SK-N-SH (cell line): ENCODE results near the gene TRDN. TPM values are rescaled to one million over a fixed set of nuclear protein-coding genes. Genes with fewer than 3 reads are reported as not detected.

Source experiments
- CTCF ChIA-PET: fragments of 300-600, 350-600 bp; formaldehyde crosslinking; extraction: SDS; loops from one replicate; lab custom pipeline; 2021; lab: Yijun Ruan, JAX
- POLR2A ChIA-PET: fragments of 350-600 bp; sonication (Branson Sonifier 250); formaldehyde crosslinking; extraction: SDS; loops from one replicate; lab custom pipeline; 2020; ENCODE audit warnings: antibody characterized with exemption, inconsistent platforms; lab: Yijun Ruan, JAX
- DNase-seq: peaks from one replicate; pipeline ENCODE4 v3.0.0; 2012
- H2AFZ ChIP-seq: fragments of 200-600 bp; sonication (generic); 2 replicates; pipeline ENCODE4 v1.8.1; 2016; ENCODE audit warnings: antibody characterized with exemption, mild to moderate bottlenecking, low read depth
- H3F3A ChIP-seq: fragments of 200-600 bp; sonication (generic); replicated peaks from 2 replicates; pipeline ENCODE3; 2016; ENCODE audit warnings: antibody characterized with exemption, mild to moderate bottlenecking; ENCODE audit not compliant: insufficient read depth
- H3K27ac ChIP-seq, 2 experiments: fragments of 200-500 bp in 1 of 2; fragments of 200-600 bp in 1 of 2; sonication (Bioruptor generic) in 1 of 2; sonication (generic), shearing (Covaris generic) in 1 of 2; 2 replicates each; pipeline versions ENCODE4 v1.5.1 to v1.6.1; 2014 to 2016; ENCODE audit warnings: low read depth in 2 of 2, inconsistent platforms in 1 of 2, low read length in 1 of 2, mild to moderate bottlenecking in 1 of 2, mixed read lengths in 1 of 2
- H3K27me3 ChIP-seq: fragments of 200-600 bp; sonication (generic), shearing (Covaris generic); 2 replicates; pipeline ENCODE4 v1.6.1; 2016; ENCODE audit warnings: mixed run types; ENCODE audit not compliant: insufficient read depth
- H3K36me3 ChIP-seq, 2 experiments: fragments of 200-500 bp in 1 of 2; fragments of 200-600 bp in 1 of 2; sonication (Bioruptor generic) in 1 of 2; sonication (generic) in 1 of 2; replicated peaks in 1 of 2; 2 replicates each; pipeline versions ENCODE3 to v1.5.1; 2014 to 2016; ENCODE audit warnings: low read length in 1 of 2, mild to moderate bottlenecking in 1 of 2; ENCODE audit not compliant: insufficient read depth in 2 of 2, control insufficient read depth in 1 of 2
- H3K4me1 ChIP-seq, 2 experiments: fragments of 200-500 bp in 1 of 2; fragments of 200-600 bp in 1 of 2; sonication (Bioruptor generic) in 1 of 2; sonication (generic), shearing (Covaris generic) in 1 of 2; 2 replicates each; pipeline versions ENCODE4 v1.5.1 to v1.6.1; 2014 to 2016; ENCODE audit warnings: low read depth in 1 of 2, low read length in 1 of 2, mixed run types in 1 of 2; ENCODE audit not compliant: insufficient read depth in 2 of 2, control insufficient read depth in 1 of 2
- H3K4me2 ChIP-seq: fragments of 200-600 bp; sonication (generic), shearing (Covaris generic); 2 replicates; pipeline ENCODE4 v1.6.1; 2017; ENCODE audit warnings: mixed run types
- H3K4me3 ChIP-seq, 2 experiments: fragments of 200-500 bp in 1 of 2; fragments of 200-600 bp in 1 of 2; sonication (Bioruptor generic) in 1 of 2; sonication (generic), shearing (Covaris generic) in 1 of 2; 2 replicates each; pipeline versions ENCODE4 v1.5.1 to v1.8.1; 2014 to 2016; ENCODE audit warnings: low read depth in 2 of 2, inconsistent platforms in 1 of 2, low read length in 1 of 2, mild to moderate bottlenecking in 1 of 2, mixed read lengths in 1 of 2, moderate library complexity in 1 of 2
- H3K79me2 ChIP-seq: fragments of 200-600 bp; sonication (generic); 2 replicates; pipeline ENCODE4 v1.8.1; 2017; ENCODE audit warnings: mild to moderate bottlenecking; ENCODE audit not compliant: insufficient read depth
- H3K9ac ChIP-seq: fragments of 200-600 bp; sonication (generic); 2 replicates; pipeline ENCODE4 v1.6.1; 2017; ENCODE audit warnings: mixed run types
- H3K9me2 ChIP-seq: fragments of 200-600 bp; sonication (generic); 2 replicates; pipeline ENCODE4 v1.6.1; 2017; ENCODE audit warnings: mixed run types
- H3K9me3 ChIP-seq: fragments of 200-600 bp; sonication (generic); 2 replicates; pipeline ENCODE4 v1.6.1; 2017; ENCODE audit warnings: mixed run types, mild to moderate bottlenecking, moderate library complexity
- H4K20me1 ChIP-seq: fragments of 200-600 bp; sonication (generic); 2 replicates; pipeline ENCODE4 v1.6.1; 2017; ENCODE audit warnings: mild to moderate bottlenecking, mixed run types; ENCODE audit not compliant: insufficient read depth
- CHD2 ChIP-seq: fragments of 150-350 bp; IDR thresholded peaks from 2 replicates; pipeline ENCODE4 v1.6.1; 2018; ENCODE audit warnings: low read length; ENCODE audit not compliant: partially characterized antibody
- ELF1 ChIP-seq: IDR thresholded peaks from 2 replicates; pipeline ENCODE4 v1.4.0; 2012
- EP300 ChIP-seq, 2 experiments: IDR thresholded peaks; 2 replicates each; pipeline versions ENCODE4 v1.4.0 to v1.6.1; 2012; ENCODE audit warnings: borderline replicate concordance in 1 of 2, low read depth in 1 of 2, low read length in 1 of 2
- EZH2phosphoT487 ChIP-seq: fragments of 200-600 bp; sonication (generic); IDR thresholded peaks from 2 replicates; pipeline ENCODE4 v1.6.1; 2017; ENCODE audit warnings: low read depth, mixed run types, mild to moderate bottlenecking, antibody characterized with exemption, moderate library complexity, borderline replicate concordance
- FOSL2 ChIP-seq: IDR thresholded peaks from 2 replicates; pipeline ENCODE4 v1.4.0; 2012; ENCODE audit warnings: low read depth, mild to moderate bottlenecking, moderate library complexity, borderline replicate concordance
- GABPA ChIP-seq: IDR thresholded peaks from 2 replicates; pipeline ENCODE4 v1.4.0; 2012; ENCODE audit warnings: low read depth, mild to moderate bottlenecking
- GATA2 ChIP-seq: sonication (generic); formaldehyde crosslinking; IDR thresholded peaks from 2 replicates; pipeline ENCODE4 v1.5.0; 2020; ENCODE audit warnings: mild to moderate bottlenecking, missing genetic modification reagents
- JUND ChIP-seq: IDR thresholded peaks from 2 replicates; pipeline ENCODE4 v1.4.0; 2012
- NFIC ChIP-seq: IDR thresholded peaks from 2 replicates; pipeline ENCODE4 v1.4.0; 2012; ENCODE audit warnings: borderline replicate concordance
- NRF1 ChIP-seq: IDR thresholded peaks from 2 replicates; pipeline ENCODE4 v1.6.1; 2012; ENCODE audit warnings: low read depth, mild to moderate bottlenecking, low read length
- RFX5 ChIP-seq: IDR thresholded peaks from 2 replicates; pipeline ENCODE4 v1.6.1; 2012; ENCODE audit warnings: mild to moderate bottlenecking, improper control_type of control experiment, low read length
- RXRA ChIP-seq: IDR thresholded peaks from 2 replicates; pipeline ENCODE4 v1.4.0; 2012; ENCODE audit warnings: low read depth, mild to moderate bottlenecking, borderline replicate concordance
- TAF1 ChIP-seq: IDR thresholded peaks from 2 replicates; pipeline ENCODE4 v1.6.1; 2012; ENCODE audit warnings: low read depth, mild to moderate bottlenecking, low read length, moderate library complexity, borderline replicate concordance
- TEAD4 ChIP-seq: IDR thresholded peaks from 2 replicates; pipeline ENCODE4 v1.4.0; 2012; ENCODE audit warnings: mild to moderate bottlenecking, borderline replicate concordance; ENCODE audit not compliant: insufficient read depth
- YY1 ChIP-seq: IDR thresholded peaks from 2 replicates; pipeline ENCODE4 v1.4.0; 2012; ENCODE audit warnings: low read depth, mild to moderate bottlenecking
- WGBS: methylation state at CpG from one replicate; pipeline ENCODE4 v1.1.6; 2017; ENCODE audit warnings: low lambda C conversion rate; 5-methylcytosine and 5-hydroxymethylcytosine counted together
- polyA plus RNA-seq, 3 experiments: library from polyadenylated mRNA; depleted of rRNA; stranded (reverse); fragments of >200 nt; gene quantifications; 2 replicates each; pipeline ENCODE4 v1.2.3, GENCODE V29; 2012
- TF ChIP-seq, protein P1 (sequence below): IDR thresholded peaks from 2 replicates; pipeline ENCODE4 v1.6.1; 2012; ENCODE audit warnings: mild to moderate bottlenecking, low read depth, low read length, moderate library complexity
- TF ChIP-seq, protein P2 (sequence below): fragments of 150-350 bp; IDR thresholded peaks from 2 replicates; pipeline ENCODE4 v1.6.1; 2017; ENCODE audit warnings: antibody characterized with exemption, low read length, low read depth, borderline replicate concordance
- TF ChIP-seq, protein P3 (sequence below): IDR thresholded peaks from 2 replicates; pipeline ENCODE4 v1.4.0; 2012; ENCODE audit warnings: low read depth

Gene TRDN
- polyA plus RNA-seq, 1 of the 3 experiments (the other 2 are of a cell fraction), result not detected

DNA sequence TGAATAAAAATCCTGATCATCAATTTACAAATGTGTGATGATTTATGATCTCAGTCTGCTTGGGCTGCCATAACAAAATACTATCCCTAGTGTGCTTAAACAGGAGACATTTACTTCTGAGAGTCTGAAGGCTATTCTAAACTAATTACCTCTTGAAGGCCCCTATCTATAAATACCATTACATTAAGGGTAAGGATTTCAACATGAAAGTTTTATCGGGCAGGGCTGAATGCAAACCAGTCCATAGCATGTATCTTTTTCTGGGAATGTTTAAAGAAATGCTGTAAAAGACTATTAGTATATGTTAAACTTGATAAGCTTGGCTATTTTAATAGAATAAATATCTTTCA is 48.2 kb downstream of the TRDN start:
- H3K4me1 ChIP-seq, result no peaks in the 10 kb centered on the region; a peak in 1 of 4 replicates
- ChIA-PET CTCF (no interaction called here), POLR2A (no interaction called here)
- no peak overlapping the region for H3K4me3 ChIP-seq
- no peak overlapping the region for H3K9ac ChIP-seq
- no peak overlapping the region for H3K27ac ChIP-seq
- H2AFZ ChIP-seq, result no peak overlapping the region
- H3F3A ChIP-seq, result no peaks in the 10 kb centered on the region
- no peak overlapping the region for H3K4me2 ChIP-seq
- H3K9me2 ChIP-seq, result no peaks in the 10 kb centered on the region
- no peak for DNase-seq
- no peaks in the 10 kb centered on the region; the same call in 1 of the 2 replicates for H3K27me3 ChIP-seq
- 4% methylated on average over 1 of the region's 1 CpG for WGBS
- no peaks in the 10 kb centered on the region for H4K20me1 ChIP-seq
- H3K79me2 ChIP-seq, result no peaks in the 10 kb centered on the region
- no peaks in the 10 kb centered on the region for H3K9me3 ChIP-seq
- TF ChIP-seq FOSL2 (no peak), ELF1 (no peak), YY1 (no peak), EZH2phosphoT487 (no peak), NFIC (no peak), NRF1 (no peak), JUND (no peak), RXRA (no peak), RFX5 (no peak), TAF1 (no peak), GATA2 (CRISPR knock-in tag) (no peak), GABPA (no peak), CHD2 (no peak), TEAD4 (no peak), EP300 (IDR thresholded peaks at IDR 0.05; ENCODE audit: borderline replicate concordance in 1 of 2, low read depth in 1 of 2, low read length in 1 of 2) (no peak)
- TF ChIP-seq, protein P1, sequence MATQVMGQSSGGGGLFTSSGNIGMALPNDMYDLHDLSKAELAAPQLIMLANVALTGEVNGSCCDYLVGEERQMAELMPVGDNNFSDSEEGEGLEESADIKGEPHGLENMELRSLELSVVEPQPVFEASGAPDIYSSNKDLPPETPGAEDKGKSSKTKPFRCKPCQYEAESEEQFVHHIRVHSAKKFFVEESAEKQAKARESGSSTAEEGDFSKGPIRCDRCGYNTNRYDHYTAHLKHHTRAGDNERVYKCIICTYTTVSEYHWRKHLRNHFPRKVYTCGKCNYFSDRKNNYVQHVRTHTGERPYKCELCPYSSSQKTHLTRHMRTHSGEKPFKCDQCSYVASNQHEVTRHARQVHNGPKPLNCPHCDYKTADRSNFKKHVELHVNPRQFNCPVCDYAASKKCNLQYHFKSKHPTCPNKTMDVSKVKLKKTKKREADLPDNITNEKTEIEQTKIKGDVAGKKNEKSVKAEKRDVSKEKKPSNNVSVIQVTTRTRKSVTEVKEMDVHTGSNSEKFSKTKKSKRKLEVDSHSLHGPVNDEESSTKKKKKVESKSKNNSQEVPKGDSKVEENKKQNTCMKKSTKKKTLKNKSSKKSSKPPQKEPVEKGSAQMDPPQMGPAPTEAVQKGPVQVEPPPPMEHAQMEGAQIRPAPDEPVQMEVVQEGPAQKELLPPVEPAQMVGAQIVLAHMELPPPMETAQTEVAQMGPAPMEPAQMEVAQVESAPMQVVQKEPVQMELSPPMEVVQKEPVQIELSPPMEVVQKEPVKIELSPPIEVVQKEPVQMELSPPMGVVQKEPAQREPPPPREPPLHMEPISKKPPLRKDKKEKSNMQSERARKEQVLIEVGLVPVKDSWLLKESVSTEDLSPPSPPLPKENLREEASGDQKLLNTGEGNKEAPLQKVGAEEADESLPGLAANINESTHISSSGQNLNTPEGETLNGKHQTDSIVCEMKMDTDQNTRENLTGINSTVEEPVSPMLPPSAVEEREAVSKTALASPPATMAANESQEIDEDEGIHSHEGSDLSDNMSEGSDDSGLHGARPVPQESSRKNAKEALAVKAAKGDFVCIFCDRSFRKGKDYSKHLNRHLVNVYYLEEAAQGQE, result no peak
- TF ChIP-seq, protein P2, sequence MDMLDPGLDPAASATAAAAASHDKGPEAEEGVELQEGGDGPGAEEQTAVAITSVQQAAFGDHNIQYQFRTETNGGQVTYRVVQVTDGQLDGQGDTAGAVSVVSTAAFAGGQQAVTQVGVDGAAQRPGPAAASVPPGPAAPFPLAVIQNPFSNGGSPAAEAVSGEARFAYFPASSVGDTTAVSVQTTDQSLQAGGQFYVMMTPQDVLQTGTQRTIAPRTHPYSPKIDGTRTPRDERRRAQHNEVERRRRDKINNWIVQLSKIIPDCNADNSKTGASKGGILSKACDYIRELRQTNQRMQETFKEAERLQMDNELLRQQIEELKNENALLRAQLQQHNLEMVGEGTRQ, result no peak
- TF ChIP-seq, protein P3, sequence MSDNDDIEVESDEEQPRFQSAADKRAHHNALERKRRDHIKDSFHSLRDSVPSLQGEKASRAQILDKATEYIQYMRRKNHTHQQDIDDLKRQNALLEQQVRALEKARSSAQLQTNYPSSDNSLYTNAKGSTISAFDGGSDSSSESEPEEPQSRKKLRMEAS, result no peak
- no peaks in the 10 kb centered on the region for H3K36me3 ChIP-seq
